GM18508 (cell line): ENCODE measurements around the gene SWAP70.

Source experiments
- ATAC-seq: cut with Tn5 transposase; IDR thresholded peaks from one replicate; pipeline ENCODE4 v1.9.1; 2021; ENCODE audit warnings: moderate number of reproducible peaks; ENCODE audit not compliant: insufficient read depth, unreplicated experiment

The SWAP70 gene

DNA sequence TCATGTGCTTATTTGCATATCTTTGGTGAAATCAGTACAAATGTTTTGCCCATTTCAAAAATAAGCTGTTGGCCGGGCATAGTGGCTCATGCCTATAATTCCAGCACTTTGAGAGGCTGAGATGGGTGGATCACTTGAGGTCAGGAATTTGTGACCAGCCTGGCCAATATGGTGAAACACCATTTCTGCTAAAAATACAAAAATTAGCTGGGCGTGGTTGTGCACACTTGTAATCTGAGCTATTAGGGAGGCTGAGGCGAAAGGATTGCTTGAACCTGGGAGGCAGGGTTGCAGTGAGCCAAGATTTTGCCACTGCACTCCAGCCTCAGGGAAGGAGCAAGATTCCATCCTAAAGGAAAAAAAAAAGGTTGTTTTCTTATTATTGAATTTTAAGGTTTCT lies 136.0 kb downstream of the SWAP70 start:
- no peak for ATAC-seq

DNA sequence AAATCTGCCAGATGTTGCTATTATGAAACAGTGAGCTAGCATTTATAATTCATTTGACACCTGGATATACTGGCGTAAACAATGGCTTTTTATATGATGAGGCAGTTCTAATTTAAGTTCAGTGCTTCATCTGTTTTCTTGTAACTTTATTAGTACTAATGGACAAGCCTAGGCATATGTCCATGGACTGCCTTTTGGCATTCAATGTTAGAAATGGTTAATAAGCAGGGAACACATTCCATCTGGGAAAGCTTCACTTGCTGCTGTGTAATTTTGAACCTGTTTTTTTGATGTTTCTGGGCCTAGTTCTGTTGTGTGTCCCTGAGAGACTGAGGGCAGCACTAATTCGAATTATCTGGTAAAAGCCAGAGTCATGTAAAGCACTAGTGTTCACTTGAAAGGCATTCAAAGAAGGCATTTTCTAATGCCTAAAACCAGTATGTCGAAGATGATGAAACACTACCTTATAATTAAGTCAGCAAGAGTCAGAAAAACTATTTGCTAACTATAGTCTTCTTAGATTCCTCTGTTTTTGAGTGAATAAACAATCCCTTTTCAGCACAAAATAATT lies 138.5 kb downstream of the SWAP70 start:
- ATAC-seq: no peak
